Mesendoderm (in vitro differentiated cells): ENCODE data around the gene BIRC2.

Experiments
- DNase-seq: peaks from one replicate; pipeline ENCODE4 v3.0.0; 2013
- H2AK5ac ChIP-seq: 2 replicates; pipeline ENCODE4 v1.6.1; 2013; ENCODE audit warnings: low read length, inconsistent platforms
- H2BK120ac ChIP-seq: 2 replicates; pipeline ENCODE4 v1.6.1; 2013; ENCODE audit warnings: low read depth, mild to moderate bottlenecking, low read length, moderate library complexity, mixed read lengths
- H2BK15ac ChIP-seq: replicated peaks from 2 replicates; pipeline ENCODE4 v1.6.1; 2013; ENCODE audit warnings: low read depth, mild to moderate bottlenecking, moderate library complexity
- H2BK5ac ChIP-seq: 2 replicates; pipeline ENCODE4 v1.6.1; 2013; ENCODE audit warnings: low read length, inconsistent platforms
- H3K18ac ChIP-seq: 2 replicates; pipeline ENCODE4 v1.6.1; 2013; ENCODE audit warnings: mild to moderate bottlenecking, low read length, mixed read lengths
- H3K23ac ChIP-seq: one replicate; pipeline ENCODE4 v1.6.1; 2013; ENCODE audit warnings: low read length
- H3K27ac ChIP-seq: 2 replicates; pipeline ENCODE4 v1.5.1; 2013; ENCODE audit warnings: low read depth, mild to moderate bottlenecking, inconsistent platforms, low read length, moderate library complexity
- H3K27me3 ChIP-seq: 2 replicates; pipeline ENCODE4 v1.6.1; 2013; ENCODE audit warnings: low read length, control low read depth, mild to moderate bottlenecking, inconsistent platforms; ENCODE audit not compliant: insufficient read depth, poor library complexity
- H3K36me3 ChIP-seq: 2 replicates; pipeline ENCODE4 v1.6.1; 2013; ENCODE audit warnings: low read length, inconsistent platforms; ENCODE audit not compliant: control insufficient read depth, insufficient read depth
- H3K4ac ChIP-seq: one replicate; pipeline ENCODE4 v1.6.1; 2013; ENCODE audit warnings: low read depth, mild to moderate bottlenecking, low read length, moderate library complexity
- H3K4me1 ChIP-seq: 2 replicates; pipeline ENCODE4 v1.6.1; 2013; ENCODE audit warnings: low read depth, low read length, inconsistent platforms; ENCODE audit not compliant: control insufficient read depth
- H3K4me2 ChIP-seq: 2 replicates; pipeline ENCODE4 v1.6.1; 2013; ENCODE audit warnings: low read length
- H3K4me3 ChIP-seq: 2 replicates; pipeline ENCODE4 v1.5.1; 2013; ENCODE audit warnings: mild to moderate bottlenecking, low read length
- H3K56ac ChIP-seq: one replicate; pipeline ENCODE4 v1.6.1; 2013; ENCODE audit warnings: low read length
- H3K79me1 ChIP-seq: 2 replicates; pipeline ENCODE4 v1.6.1; 2013; ENCODE audit warnings: low read length, inconsistent platforms
- H3K79me2 ChIP-seq: 2 replicates; pipeline ENCODE4 v1.6.1; 2013; ENCODE audit warnings: mild to moderate bottlenecking, low read length; ENCODE audit not compliant: control insufficient read depth, insufficient read depth
- H3K9ac ChIP-seq: 2 replicates; pipeline ENCODE4 v1.6.1; 2013; ENCODE audit warnings: low read length, inconsistent platforms
- H4K5ac ChIP-seq: one replicate; pipeline ENCODE4 v1.6.1; 2013; ENCODE audit warnings: low read length
- H4K8ac ChIP-seq: one replicate; pipeline ENCODE4 v1.6.1; 2013; ENCODE audit warnings: low read depth, mild to moderate bottlenecking, control low read depth, low read length, moderate library complexity
- WGBS: extraction: QIAGEN DNeasy Blood & Tissue Kit; methylation state at CpG from one replicate; pipeline ENCODE4 v1.1.7; 2013; ENCODE audit warnings: low lambda C conversion rate, missing lambda C conversion rate; ENCODE audit not compliant: insufficient coverage; ENCODE audit errors: extremely low coverage; 5-methylcytosine and 5-hydroxymethylcytosine counted together

The BIRC2 gene

DNA sequence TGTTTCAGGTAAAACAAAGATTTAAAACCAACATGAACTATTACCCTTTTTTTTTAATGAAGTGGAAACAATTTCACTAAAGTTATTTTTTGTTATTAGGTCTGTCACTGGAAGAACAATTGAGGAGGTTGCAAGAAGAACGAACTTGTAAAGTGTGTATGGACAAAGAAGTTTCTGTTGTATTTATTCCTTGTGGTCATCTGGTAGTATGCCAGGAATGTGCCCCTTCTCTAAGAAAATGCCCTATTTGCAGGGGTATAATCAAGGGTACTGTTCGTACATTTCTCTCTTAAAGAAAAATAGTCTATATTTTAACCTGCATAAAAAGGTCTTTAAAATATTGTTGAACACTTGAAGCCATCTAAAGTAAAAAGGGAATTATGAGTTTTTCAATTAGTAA, 30.9 kb downstream of the BIRC2 start:
- Histone ChIP-seq H3K9ac (no peak overlapping the region), H2BK120ac (no peak overlapping the region), H2BK5ac (no peak overlapping the region), H4K8ac (no peak overlapping the region), H3K4me2 (no peak overlapping the region), H3K18ac (no peak overlapping the region), H3K27me3 (no peaks in the 10 kb centered on the region), H3K36me3 (no peaks in the 10 kb centered on the region), H2AK5ac (no peak overlapping the region), H3K56ac (no peak overlapping the region), H3K4me3 (no peak overlapping the region), H3K23ac (no peak overlapping the region), H3K4me1 (no peaks in the 10 kb centered on the region), H2BK15ac (no peak overlapping the region), H3K4ac (no peak overlapping the region), H3K79me2 (no peaks in the 10 kb centered on the region), H4K5ac (no peak overlapping the region), H3K79me1 (peaks cover 4% of the 10 kb centered on the region), H3K27ac (no peak overlapping the region)
- no CpG with 5 or more reads among the region's 2 CpGs for WGBS
- DNase-seq = no peak

DNA sequence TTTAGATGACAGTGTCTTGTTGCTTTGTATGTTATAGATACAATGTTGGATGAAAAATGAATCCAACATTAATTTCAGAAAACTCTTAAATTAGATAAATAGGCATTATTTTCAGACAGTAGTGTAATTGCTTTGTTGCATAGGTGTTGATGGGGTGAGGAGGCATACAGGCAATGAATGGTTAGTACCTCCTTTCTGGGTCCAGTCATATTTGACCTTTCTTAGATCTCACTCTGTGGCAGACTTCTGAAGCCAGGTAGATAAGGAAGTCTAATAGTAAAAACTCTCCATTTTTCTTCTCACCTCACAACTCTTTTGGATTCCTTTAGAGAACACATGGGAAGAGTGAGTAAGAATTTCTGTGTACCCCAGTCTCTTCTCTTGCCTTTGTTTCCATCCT, 31.8 kb downstream of the BIRC2 start:
- Histone ChIP-seq H4K8ac (no peak overlapping the region), H3K9ac (no peak overlapping the region), H2BK120ac (no peak overlapping the region), H3K36me3 (no peaks in the 10 kb centered on the region), H2AK5ac (no peak overlapping the region), H3K18ac (no peak overlapping the region), H2BK5ac (no peak overlapping the region), H3K4me2 (no peak overlapping the region), H3K4me1 (no peaks in the 10 kb centered on the region), H3K56ac (no peak overlapping the region), H3K79me1 (peaks cover 4% of the 10 kb centered on the region), H2BK15ac (no peak overlapping the region), H3K27ac (no peak overlapping the region), H3K23ac (no peak overlapping the region), H3K4ac (no peak overlapping the region), H3K27me3 (no peaks in the 10 kb centered on the region), H3K79me2 (no peaks in the 10 kb centered on the region), H4K5ac (no peak overlapping the region), H3K4me3 (no peak overlapping the region)
- DNase-seq = no peak

DNA sequence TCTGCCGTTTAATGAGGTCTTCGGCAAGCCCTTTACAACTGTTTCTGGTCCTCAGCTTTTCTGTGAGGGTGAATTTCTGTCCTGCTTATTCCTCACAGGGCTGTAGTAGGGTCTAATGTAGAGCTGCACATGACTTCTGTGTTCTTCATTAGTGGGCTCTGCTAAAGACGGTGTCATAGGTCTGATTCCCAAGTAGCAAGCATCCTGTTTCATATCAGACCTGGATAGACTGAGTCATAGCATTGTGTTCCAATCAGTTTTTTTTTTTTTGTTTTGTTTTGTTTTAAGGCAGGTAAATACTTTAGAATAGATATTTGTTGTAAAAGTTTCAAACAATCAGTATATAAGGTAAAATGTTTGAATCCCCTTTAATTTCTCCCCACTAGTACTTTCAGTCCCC, 35.4 kb downstream of the BIRC2 start:
- H3K4me3 ChIP-seq = no peak overlapping the region
- no peak overlapping the region for H2BK15ac ChIP-seq
- no peaks in the 10 kb centered on the region for H3K36me3 ChIP-seq
- no peak for DNase-seq
- H3K9ac ChIP-seq = no peak overlapping the region
- no peak overlapping the region for H3K56ac ChIP-seq
- H3K79me2 ChIP-seq = no peaks in the 10 kb centered on the region
- H3K27me3 ChIP-seq = no peaks in the 10 kb centered on the region
- H3K27ac ChIP-seq = no peak overlapping the region
- no peaks in the 10 kb centered on the region for H3K79me1 ChIP-seq
- no CpG with 5 or more reads among the region's 3 CpGs for WGBS
- H2BK120ac ChIP-seq = no peak overlapping the region
- H4K8ac ChIP-seq = no peak overlapping the region
- no peak overlapping the region for H4K5ac ChIP-seq
- no peak overlapping the region for H3K23ac ChIP-seq
- peak overlapping the region; percentile 22 for H3K18ac ChIP-seq
- H3K4me2 ChIP-seq = no peak overlapping the region
- no peak overlapping the region for H3K4ac ChIP-seq
- H3K4me1 ChIP-seq = no peaks in the 10 kb centered on the region
- no peak overlapping the region for H2BK5ac ChIP-seq
- no peak overlapping the region for H2AK5ac ChIP-seq

DNA sequence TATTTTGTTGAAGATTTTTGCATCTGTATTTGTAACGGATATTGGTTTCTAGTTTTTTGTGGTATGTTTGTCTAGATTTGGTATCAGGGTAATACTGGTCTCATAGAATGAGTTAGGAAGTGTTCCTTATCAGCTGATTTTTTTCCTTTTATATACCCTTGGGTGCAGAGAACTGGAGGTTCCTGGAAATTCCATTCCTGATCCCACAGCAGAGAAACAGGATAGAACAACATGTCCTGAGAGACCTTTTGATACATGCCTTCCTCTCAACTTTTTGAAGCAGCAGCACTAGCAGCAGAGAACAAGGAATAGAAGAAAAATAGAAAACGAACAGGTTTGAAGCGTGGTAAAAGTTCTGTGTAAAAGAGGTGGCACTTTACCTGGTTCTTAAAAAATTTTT, 36.8 kb downstream of the BIRC2 start:
- Histone ChIP-seq H2BK120ac (no peak overlapping the region), H4K5ac (no peak overlapping the region), H3K4me2 (no peak overlapping the region), H3K27me3 (no peaks in the 10 kb centered on the region), H3K4ac (no peak overlapping the region), H3K18ac (no peak overlapping the region), H2AK5ac (no peak overlapping the region), H3K79me1 (no peaks in the 10 kb centered on the region), H3K56ac (no peak overlapping the region), H3K27ac (no peak overlapping the region), H3K4me3 (no peak overlapping the region), H2BK15ac (no peak overlapping the region), H3K23ac (no peak overlapping the region), H3K9ac (no peak overlapping the region), H2BK5ac (no peak overlapping the region), H3K79me2 (no peaks in the 10 kb centered on the region), H4K8ac (no peak overlapping the region), H3K4me1 (no peaks in the 10 kb centered on the region), H3K36me3 (no peaks in the 10 kb centered on the region)
- no CpG with 5 or more reads among the region's 3 CpGs for WGBS
- DNase-seq = no peak

DNA sequence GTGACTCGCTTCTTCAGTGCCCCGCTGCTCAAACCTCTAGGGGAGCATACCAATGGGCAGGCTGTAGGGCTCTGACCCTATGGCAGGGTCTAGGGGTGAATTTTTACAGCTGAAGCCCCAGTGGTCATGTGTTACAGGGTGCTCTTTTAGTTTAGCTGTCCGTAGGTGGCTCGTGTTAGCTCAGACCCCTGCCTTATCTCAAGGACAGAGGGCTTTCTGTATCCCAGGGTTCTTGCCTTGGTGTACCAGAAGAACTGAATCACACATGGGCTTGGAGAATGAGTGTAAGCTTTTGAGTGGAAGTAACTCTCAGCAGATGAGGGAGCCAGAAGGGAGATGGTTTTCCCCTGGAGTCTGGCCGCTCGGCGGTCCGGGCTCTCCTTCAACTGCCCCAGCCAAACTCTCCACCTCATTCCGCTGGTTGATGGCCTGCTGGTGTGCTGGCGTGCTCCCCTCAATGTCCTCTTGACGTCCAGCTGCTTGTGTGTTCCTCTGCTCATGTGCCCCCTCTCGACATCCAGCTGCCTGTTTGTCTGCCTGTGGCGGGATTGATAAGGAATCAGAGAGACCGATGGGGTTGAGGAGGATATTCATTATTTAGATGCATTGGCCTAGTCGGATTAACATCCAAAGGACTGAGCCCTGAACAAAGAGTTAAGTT, 37.5 kb downstream of the BIRC2 start:
- Histone ChIP-seq H3K4me3 (no peak overlapping the region), H3K56ac (no peak overlapping the region), H2BK15ac (no peak overlapping the region), H3K36me3 (no peaks in the 10 kb centered on the region), H3K4me2 (no peak overlapping the region), H2BK5ac (no peak overlapping the region), H3K18ac (no peak overlapping the region), H4K8ac (no peak overlapping the region), H3K23ac (no peak overlapping the region), H3K4ac (no peak overlapping the region), H3K79me1 (no peaks in the 10 kb centered on the region), H3K79me2 (no peaks in the 10 kb centered on the region), H2AK5ac (no peak overlapping the region), H3K27me3 (no peaks in the 10 kb centered on the region), H4K5ac (no peak overlapping the region), H3K4me1 (no peaks in the 10 kb centered on the region), H2BK120ac (no peak overlapping the region), H3K9ac (no peak overlapping the region), H3K27ac (peak overlapping the region; percentile 35)
- DNase-seq = no peak
- WGBS = no CpG with 5 or more reads among the region's 15 CpGs
